Erythroblast (primary cell): ENCODE data around the gene PCBD1.

ENCODE experiments used
- DNase-seq, 2 experiments: peaks; one replicate each; lab custom pipeline; 2025; lab: John Stamatoyannopoulos, UW
- GATA1 ChIP-seq: IDR thresholded peaks from 2 replicates; pipeline ENCODE4 v1.6.1; 2011; ENCODE audit warnings: low read depth, mild to moderate bottlenecking, control low read depth, low read length, moderate library complexity
- POLR2A ChIP-seq: IDR thresholded peaks from 2 replicates; pipeline ENCODE4 v1.6.1; 2011; ENCODE audit warnings: mild to moderate bottlenecking, low read length

PCBD1 gene

GRCh38 chr10:70834441-70835151 is 53.8 kb downstream of the PCBD1 start:
- no peak for DNase-seq
- TF ChIP-seq POLR2A, result no peak
- TF ChIP-seq GATA1, result no peak

DNA sequence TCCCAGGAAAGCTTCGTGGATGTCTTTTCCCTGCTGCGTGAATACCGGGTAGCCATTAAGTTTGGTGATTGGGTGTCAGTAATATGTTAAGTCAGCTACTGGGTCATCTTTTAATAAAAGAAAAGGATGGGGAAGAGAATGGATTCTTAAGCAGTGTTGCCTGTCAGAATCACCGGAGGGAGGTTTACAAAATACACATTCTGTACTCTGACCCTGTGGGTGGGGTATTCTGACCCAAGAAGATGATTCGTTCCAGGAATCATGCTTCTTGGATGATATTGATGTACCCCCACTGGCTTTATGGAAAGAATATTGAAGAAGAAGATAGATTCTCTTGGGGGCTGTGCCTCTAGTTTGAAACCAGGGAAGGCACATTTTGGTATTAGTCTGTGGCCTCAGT is 54.3 kb downstream of the PCBD1 start:
- no peak for DNase-seq
- TF ChIP-seq GATA1 (no peak), POLR2A (no peak)

DNA sequence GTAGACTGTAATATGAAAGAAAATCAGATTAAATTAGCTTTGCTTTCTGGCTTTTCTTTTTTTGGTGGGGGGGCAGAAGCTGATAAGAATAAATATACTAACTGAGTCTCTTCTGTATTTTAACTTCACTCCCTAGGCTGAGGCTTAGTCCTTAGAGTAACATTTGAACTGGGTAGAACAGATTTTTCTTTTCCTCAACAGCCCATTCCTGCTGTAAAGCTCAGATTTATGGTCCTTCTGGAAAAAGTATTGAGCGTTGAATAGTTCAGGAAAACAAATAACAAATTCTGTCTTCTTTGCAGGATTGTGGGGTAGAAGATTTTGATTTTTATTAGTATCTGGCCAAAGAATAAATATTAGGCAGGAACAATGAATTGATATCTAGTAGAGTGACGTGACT is 54.8 kb downstream of the PCBD1 start:
- DNase-seq, result no peak
- TF ChIP-seq POLR2A (no peak), GATA1 (no peak)
